Activated naive CD4-positive, alpha-beta T cell treated with anti-CD3 and anti-CD28 coated beads, Interleukin-2, amount 10 ng/mL, durations not matched to agents 7 days and 5 days (primary cell): ENCODE results near the gene OGFOD2.

Experiments
- CTCF ChIA-PET: fragments of 350-600 bp; sonication (Branson Sonifier 250); formaldehyde crosslinking; loops from one replicate; lab custom pipeline; 2021; ENCODE audit warnings: antibody characterized with exemption; lab: Charles Lee
- DNase-seq: peaks from one replicate; pipeline ENCODE4 v3.0.0-alpha.2; 2020
- H3K27ac Mint-ChIP-seq: one replicate; pipeline ENCODE4 v1.8.0; 2021; ENCODE audit warnings: mild to moderate bottlenecking, moderate library complexity, mixed read lengths
- H3K27me3 Mint-ChIP-seq: one replicate; pipeline ENCODE4 v1.8.0; 2021; ENCODE audit warnings: mild to moderate bottlenecking, mixed read lengths
- H3K36me3 Mint-ChIP-seq: one replicate; pipeline ENCODE4 v1.8.0; 2021; ENCODE audit warnings: mixed read lengths
- H3K4me1 Mint-ChIP-seq: one replicate; pipeline ENCODE4 v1.8.0; 2021; ENCODE audit warnings: mixed read lengths
- H3K4me3 Mint-ChIP-seq: one replicate; pipeline ENCODE4 v1.8.0; 2021; ENCODE audit warnings: mild to moderate bottlenecking, moderate library complexity, mixed read lengths
- H3K9me3 Mint-ChIP-seq: one replicate; pipeline ENCODE4 v1.8.0; 2021; ENCODE audit warnings: mixed read lengths

OGFOD2 gene

DNA sequence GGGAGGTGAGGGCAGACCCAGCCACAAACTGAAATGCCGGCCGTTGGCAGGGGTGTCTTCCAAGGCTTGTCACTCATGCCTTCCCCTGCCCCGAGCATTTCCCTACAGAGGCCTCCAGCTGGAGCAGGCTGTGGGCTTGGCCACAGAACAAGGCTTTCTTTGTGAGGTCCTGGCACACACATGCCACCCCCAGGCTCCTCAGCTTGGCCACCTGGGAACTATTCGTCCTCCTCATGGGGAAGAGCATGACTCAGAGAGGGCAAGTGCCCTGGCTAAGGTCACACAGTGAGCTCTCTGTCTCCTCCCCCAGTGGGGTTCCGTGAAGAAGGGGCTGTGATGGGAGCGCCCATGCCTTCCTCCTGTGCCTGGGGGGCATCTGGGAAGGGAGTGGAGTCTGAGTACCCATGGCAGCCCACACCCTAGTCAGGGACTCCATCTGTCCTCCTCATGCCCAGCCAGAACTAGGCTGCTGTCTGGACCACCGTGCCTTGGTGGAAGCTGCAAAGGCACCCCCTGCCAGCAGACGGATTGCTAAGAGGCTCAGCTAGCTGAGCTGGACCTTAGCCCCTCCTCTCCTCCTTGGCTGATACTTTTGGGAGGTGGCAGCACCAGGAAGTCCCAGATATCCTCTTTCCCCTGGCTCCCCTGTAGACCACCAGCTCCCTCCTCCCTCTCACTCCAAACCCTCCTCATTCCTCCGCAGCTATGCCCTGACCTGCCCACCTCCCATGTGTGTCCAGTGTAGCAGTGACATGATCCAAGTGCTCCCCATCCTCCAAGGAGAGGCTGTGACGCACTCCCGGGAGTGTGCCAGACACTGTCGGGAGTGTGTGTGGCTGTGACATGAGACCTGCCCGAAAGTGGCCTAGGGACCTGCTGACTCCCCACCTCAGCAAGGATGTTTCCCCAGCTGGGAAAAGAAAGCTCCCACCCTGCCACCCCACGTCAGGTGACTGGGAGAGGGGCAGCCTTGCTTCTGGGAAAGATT, 30.1 kb upstream of the OGFOD2 start:
- no peak for DNase-seq
- Mint-ChIP-seq H3K4me3 (no peak overlapping the region), H3K27me3 (peaks cover 7% of the 10 kb centered on the region), H3K4me1 (peaks cover 42% of the 10 kb centered on the region), H3K27ac (no peak overlapping the region), H3K9me3 (no peaks in the 10 kb centered on the region), H3K36me3 (peaks cover 3% of the 10 kb centered on the region)
- CTCF ChIA-PET, result interaction anchor here (0.6 to 2.3 kb wide), 5 partner anchors 8 to 151 kb away, joined by 3 to 5 read pairs (median 5); no protein-coding TSS in a partner anchor

DNA sequence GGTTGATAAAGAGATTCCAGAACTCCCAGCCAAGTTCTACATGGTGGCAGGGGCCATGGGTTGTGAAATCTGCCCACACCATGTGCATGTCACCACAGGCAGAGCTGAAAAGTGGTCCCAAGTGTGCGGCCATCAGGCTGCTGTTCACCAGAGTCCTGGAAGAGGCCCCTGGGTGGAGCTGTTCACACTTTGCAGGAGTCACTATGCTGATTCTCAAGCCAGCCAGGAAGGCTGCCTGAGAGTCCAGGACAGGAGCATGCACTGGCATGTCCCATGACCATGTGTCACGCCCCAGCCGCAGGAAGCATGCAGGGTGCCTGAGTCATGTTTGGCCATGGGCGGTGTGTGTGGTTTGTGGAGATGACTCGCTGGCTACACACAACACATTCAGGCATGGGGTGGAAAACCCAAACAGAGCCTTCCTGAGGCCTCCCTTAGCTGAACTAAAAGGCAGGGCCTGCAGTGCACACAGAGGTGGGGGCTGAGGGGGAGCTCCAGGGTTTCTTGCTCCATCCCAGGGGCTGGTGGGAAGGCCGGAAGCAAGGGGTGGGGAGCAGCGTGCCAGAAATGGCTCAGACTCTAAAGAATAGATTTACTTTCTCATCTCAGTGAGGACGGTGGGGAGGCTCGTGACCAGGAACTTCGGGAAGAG, 28.2 kb upstream of the OGFOD2 start:
- H3K36me3 Mint-ChIP-seq, result peaks cover 3% of the 10 kb centered on the region
- peaks cover 42% of the 10 kb centered on the region for H3K4me1 Mint-ChIP-seq
- peak; percentile 83 for DNase-seq
- CTCF ChIA-PET, result interaction anchor here (0.6 to 2.3 kb wide), 11 partner anchors 47 to 640 kb away, joined by 3 to 12 read pairs (median 4); no protein-coding TSS in a partner anchor
- peak overlapping the region; percentile 70 for H3K27ac Mint-ChIP-seq
- no peak overlapping the region for H3K4me3 Mint-ChIP-seq
- no peaks in the 10 kb centered on the region for H3K9me3 Mint-ChIP-seq
- H3K27me3 Mint-ChIP-seq, result peaks cover 7% of the 10 kb centered on the region

DNA sequence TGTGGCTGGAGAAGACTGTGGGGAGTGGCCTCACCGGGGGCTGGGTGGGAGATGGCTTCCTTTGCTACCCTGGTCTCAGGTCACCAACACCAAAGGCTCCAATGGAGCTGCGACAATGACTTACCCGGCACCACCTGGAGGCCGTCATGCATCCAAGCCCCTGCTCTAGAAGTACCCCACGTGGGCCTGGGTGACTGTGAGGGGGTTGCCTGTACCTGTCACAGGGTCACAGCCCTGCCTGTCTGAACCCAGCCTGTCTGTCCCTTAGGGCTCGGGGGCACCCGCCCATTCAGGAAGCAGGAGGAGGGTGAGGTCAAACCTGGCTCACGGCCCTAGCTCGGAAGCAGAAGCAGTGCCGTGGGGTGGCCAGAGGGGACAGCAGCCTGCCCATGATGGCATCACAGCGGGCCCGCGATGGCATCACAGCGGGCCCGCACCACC, 27.7 kb upstream of the OGFOD2 start:
- CTCF ChIA-PET, result interaction anchor here (0.6 to 2.3 kb wide), 9 partner anchors 47 to 640 kb away, joined by 3 to 12 read pairs (median 3); no protein-coding TSS in a partner anchor
- H3K36me3 Mint-ChIP-seq, result peaks cover 3% of the 10 kb centered on the region
- no peaks in the 10 kb centered on the region for H3K9me3 Mint-ChIP-seq
- H3K4me3 Mint-ChIP-seq, result no peak overlapping the region
- DNase-seq, result no peak
- peaks cover 42% of the 10 kb centered on the region for H3K4me1 Mint-ChIP-seq
- peaks cover 7% of the 10 kb centered on the region for H3K27me3 Mint-ChIP-seq
- H3K27ac Mint-ChIP-seq, result peak overlapping the region; percentile 70

DNA sequence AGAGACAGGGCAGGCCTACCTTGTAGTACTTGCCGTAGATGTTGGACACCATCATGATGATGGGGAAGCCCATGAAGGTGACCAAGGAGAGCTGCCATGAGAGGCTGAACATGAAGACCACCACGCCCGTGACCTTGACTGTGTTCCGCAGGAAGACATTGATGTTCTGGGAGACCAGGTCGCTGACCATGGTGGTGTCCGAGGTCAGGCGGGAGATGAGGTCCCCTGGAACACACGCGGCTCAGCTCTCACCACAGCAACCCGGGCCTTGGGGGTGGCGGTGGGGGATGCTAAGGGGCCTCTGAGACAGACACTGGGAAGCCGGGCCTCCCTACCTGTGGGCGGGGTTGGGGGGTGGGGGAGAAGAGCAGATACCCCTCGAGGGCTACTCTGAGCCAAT, 26.4 kb upstream of the OGFOD2 start:
- H3K36me3 Mint-ChIP-seq, result peaks cover 3% of the 10 kb centered on the region
- H3K27me3 Mint-ChIP-seq, result peaks cover 7% of the 10 kb centered on the region
- H3K4me1 Mint-ChIP-seq, result peaks cover 32% of the 10 kb centered on the region
- H3K4me3 Mint-ChIP-seq, result no peak overlapping the region
- DNase-seq, result no peak
- CTCF ChIA-PET, result interaction anchor here (0.7 to 9.5 kb wide), 3 partner anchors 68 to 89 kb away, joined by 4 to 106 read pairs (median 4); no protein-coding TSS in a partner anchor
- H3K9me3 Mint-ChIP-seq, result no peaks in the 10 kb centered on the region
- H3K27ac Mint-ChIP-seq, result no peak overlapping the region

DNA sequence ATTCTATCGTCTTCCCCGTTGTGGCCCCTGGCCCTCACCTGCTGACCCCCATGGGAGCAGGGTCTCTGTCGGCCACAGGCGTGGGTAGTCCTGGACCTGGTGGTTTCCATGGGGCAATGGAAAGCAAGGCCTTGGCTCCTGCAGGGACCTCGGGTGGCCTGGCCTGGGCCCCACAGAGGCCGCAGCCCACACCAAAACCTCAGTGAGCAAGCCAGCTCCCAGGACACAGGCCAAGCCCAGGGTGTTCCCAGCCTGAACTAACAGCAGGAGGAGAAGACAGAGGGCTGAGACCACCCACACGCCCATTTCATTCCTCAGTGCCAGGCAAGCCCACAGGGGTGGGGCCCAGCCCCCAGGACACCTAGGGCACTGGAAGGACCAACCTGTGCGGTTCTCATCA, 25.6 kb upstream of the OGFOD2 start:
- Mint-ChIP-seq H3K27ac (no peak overlapping the region), H3K27me3 (peaks cover 7% of the 10 kb centered on the region), H3K4me1 (peaks cover 30% of the 10 kb centered on the region), H3K4me3 (no peak overlapping the region), H3K36me3 (peaks cover 3% of the 10 kb centered on the region), H3K9me3 (no peaks in the 10 kb centered on the region)
- CTCF ChIA-PET, result interaction anchor here (1.6 to 9.5 kb wide), 3 partner anchors 77 to 155 kb away, joined by 4 to 106 read pairs (median 49); no protein-coding TSS in a partner anchor
- DNase-seq, result no peak

DNA sequence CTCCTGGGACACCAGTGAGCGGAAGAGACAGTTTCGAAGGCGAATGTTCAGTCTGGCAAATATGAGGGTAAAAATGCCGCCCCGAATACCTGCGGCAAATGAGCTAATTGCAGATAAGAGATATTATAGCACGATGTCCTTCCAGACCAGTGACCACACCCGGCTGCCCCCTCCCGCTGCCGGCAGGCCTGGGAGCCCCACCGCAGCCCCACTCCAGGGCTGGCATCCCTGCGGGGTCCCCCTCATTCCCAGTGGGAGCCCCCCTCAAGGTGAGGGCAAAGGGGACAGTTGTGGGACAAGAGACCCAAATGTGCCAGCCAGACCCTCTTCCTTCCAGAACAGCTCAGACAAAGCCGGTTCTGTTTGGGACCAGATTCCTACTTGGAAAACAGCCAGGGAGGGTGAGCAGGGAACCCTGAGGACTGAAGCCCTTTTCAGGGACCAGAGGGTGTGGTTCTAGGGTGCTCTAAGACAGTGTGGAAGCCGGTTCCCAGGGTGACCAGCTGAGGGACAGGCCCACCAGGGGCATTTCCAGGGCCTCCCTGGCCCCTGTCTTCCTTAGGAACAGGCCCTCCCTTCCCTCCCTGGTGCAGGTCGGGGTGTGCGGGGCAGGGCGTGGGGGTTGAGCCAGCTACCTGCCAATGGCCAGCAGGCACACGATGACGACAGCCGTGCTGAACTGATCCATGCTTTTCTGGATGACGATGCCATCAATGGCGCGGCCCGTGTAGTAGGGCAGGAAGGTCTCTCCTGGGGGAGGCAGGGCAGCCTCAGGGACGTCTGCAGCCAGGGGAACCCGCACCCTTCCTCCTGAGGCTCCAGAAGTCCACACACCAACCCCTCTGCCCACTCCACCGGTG, 25.0 kb upstream of the OGFOD2 start:
- H3K27me3 Mint-ChIP-seq, result peaks cover 7% of the 10 kb centered on the region
- H3K36me3 Mint-ChIP-seq, result peaks cover 3% of the 10 kb centered on the region
- no peak overlapping the region for H3K4me3 Mint-ChIP-seq
- H3K4me1 Mint-ChIP-seq, result peaks cover 30% of the 10 kb centered on the region
- CTCF ChIA-PET, result interaction anchor here (0.6 to 9.5 kb wide), 4 partner anchors 9 to 156 kb away, joined by 4 to 106 read pairs (median 26); no protein-coding TSS in a partner anchor
- no peak overlapping the region for H3K27ac Mint-ChIP-seq
- DNase-seq, result no peak
- H3K9me3 Mint-ChIP-seq, result no peaks in the 10 kb centered on the region

DNA sequence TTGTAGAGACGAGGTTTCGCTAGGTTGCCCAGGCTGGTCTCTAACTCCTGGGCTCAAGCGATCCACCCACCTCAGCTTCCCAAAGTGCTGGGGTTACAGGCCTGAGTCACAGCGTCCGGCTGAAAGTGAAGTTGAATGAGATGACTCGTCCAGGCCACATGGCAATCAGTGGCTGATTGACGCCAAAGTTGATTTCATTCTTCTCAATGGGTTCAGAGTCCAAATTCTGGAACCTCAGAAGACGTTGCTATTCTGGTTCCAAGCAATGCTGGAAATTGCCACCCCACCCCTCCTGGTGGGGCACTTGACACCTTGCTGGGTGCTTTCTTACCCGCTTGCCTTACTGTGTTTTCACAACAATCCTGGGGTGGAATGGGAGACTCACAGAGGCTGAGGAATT, 23.6 kb upstream of the OGFOD2 start:
- Mint-ChIP-seq H3K9me3 (no peaks in the 10 kb centered on the region), H3K36me3 (peaks cover 3% of the 10 kb centered on the region), H3K27ac (peak overlapping the region; percentile 5), H3K27me3 (no peaks in the 10 kb centered on the region), H3K4me3 (no peak overlapping the region), H3K4me1 (peaks cover 21% of the 10 kb centered on the region)
- CTCF ChIA-PET, result interaction anchor here (1.3 to 9.5 kb wide), 5 partner anchors 70 to 157 kb away, joined by 3 to 106 read pairs (median 35); no protein-coding TSS in a partner anchor
- DNase-seq, result no peak

DNA sequence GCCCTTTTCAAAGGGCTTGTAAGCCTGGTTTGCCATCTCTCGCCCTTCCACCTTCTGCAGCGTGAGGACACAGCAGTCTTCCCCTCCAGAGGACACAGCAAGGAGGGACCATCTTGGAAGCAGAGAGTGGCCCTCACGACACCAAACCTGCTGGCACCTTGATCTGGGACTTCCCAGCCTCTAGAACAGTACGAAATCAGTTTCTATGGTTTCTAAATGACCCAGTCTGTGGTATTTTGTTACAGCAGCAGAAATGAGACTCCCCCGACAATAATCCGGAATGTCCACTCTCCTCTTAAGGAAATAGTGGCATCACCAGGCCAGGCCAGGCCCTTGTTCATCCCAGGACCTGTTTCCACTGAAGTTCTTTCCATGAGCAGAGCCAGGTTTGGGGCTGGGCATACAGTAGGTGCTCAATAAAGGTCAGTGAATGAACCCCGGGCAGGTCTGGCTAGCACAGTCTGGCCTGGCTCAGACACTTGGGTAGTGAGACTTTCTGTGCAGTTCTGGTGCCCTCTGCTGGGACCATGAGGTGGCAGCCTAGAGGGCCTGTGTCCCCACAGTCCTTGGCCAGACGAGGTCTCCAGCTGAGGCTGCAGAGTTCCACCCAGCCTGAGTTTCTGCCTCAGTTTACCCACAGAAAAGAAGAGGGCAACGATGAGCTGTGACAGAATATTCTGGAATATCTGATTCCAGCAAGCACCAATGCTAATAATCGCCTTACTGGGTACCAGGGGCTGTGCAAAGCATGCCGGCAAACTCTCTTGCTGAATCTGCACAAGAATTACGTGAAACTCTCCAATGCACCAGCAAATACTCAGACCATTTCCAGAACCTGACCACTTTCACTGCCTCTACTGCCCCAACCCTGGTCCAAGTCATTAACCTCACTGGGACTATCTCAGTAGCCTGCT, 22.8 kb upstream of the OGFOD2 start:
- H3K27me3 Mint-ChIP-seq, result no peaks in the 10 kb centered on the region
- no peak overlapping the region for H3K4me3 Mint-ChIP-seq
- CTCF ChIA-PET, result interaction anchor here (0.6 to 9.5 kb wide), 19 partner anchors 10 to 337 kb away, joined by 3 to 106 read pairs (median 3); partner anchors contain the start of gene ABCB9
- no peak overlapping the region for H3K27ac Mint-ChIP-seq
- peaks cover 13% of the 10 kb centered on the region for H3K4me1 Mint-ChIP-seq
- no peaks in the 10 kb centered on the region for H3K9me3 Mint-ChIP-seq
- DNase-seq, result peak; percentile 85
- peaks cover 3% of the 10 kb centered on the region for H3K36me3 Mint-ChIP-seq

DNA sequence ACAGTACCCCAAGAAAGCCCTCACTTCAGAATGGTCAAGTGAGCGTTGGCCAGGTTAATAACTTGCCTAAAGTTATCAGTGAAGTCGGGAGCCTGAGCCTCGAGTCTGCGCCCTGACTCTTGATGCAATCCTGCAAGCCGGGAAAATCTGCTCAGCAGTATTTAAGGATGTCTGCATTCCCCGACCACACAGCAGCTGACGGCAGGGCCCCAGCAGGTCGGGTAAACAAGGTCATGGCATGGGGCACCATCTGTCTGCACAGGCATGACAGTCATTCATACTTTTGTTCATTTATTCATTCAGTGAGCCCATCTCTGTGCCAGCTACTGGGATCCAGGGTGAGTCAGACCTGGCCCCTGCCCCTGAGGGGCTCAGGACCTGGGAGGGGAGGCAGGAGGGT, 19.9 kb upstream of the OGFOD2 start:
- Mint-ChIP-seq H3K27me3 (no peaks in the 10 kb centered on the region), H3K36me3 (no peaks in the 10 kb centered on the region), H3K4me3 (no peak overlapping the region), H3K4me1 (no peaks in the 10 kb centered on the region), H3K9me3 (no peaks in the 10 kb centered on the region), H3K27ac (no peak overlapping the region)
- no peak for DNase-seq
- CTCF ChIA-PET, result interaction anchor here (1.0 to 9.5 kb wide), 7 partner anchors 74 to 161 kb away, joined by 3 to 106 read pairs (median 21); no protein-coding TSS in a partner anchor

DNA sequence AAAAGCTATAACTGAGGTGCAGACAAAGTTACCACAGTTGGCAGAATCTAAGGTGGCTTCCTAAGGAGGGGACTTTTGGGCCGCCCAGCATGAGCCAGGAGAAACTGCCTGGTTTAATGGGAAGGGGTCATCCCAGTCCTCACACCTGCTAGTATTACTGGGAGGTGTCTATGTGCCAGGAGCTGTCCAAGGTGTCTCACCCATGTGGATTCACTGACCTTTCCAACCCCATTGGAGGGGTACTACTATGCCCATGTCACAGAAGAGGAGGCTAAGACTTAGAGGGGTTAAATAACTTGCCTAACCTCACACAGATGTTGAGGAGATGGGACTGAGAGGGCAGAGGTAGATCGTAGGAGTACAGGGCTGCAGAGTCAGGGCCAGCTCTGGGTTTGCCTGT, 19.0 kb upstream of the OGFOD2 start:
- H3K4me3 Mint-ChIP-seq, result no peak overlapping the region
- no peak for DNase-seq
- CTCF ChIA-PET, result interaction anchor here (1.8 to 9.5 kb wide), 3 partner anchors 85 to 162 kb away, joined by 8 to 106 read pairs (median 21); no protein-coding TSS in a partner anchor
- no peaks in the 10 kb centered on the region for H3K9me3 Mint-ChIP-seq
- no peaks in the 10 kb centered on the region for H3K27me3 Mint-ChIP-seq
- H3K4me1 Mint-ChIP-seq, result no peaks in the 10 kb centered on the region
- no peaks in the 10 kb centered on the region for H3K36me3 Mint-ChIP-seq
- H3K27ac Mint-ChIP-seq, result no peak overlapping the region

DNA sequence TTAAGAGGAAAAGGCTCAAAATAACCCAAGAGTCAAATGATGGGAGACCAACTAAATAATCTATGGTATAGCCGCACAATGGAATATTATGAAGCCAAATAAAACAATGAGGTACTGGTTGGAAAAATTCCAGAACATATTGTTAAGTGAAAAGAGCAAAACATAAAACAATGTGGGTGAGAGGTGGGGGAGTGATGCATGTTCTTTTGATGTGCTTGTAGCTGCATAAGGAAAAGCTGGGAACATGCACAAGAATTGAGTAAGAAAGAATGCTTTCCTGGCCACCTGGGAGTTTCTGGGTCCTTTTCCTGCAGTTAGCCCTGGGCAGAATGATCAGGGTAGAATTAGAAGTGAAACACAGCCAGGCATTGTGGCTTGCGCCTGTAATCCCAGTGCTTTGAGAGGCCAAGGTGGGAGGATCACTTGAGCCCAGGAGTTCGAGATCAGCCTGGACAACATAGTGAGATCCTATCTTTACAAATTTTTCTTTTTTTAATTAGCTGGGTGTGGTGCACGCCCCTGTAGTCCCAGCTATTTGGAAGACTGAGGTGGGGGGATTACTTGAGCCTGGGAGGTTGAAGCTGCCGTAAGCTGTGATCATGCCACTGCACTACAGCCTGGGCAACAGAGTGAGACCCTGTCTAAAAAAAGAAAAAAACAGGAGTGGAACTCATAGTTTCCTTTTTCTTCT, 16.7 kb upstream of the OGFOD2 start:
- CTCF ChIA-PET, result no interaction called here
- no peak overlapping the region for H3K27ac Mint-ChIP-seq
- no peaks in the 10 kb centered on the region for H3K36me3 Mint-ChIP-seq

More for the DNA sequence above, 16.7 kb upstream of the OGFOD2 start:
- Mint-ChIP-seq H3K4me1 (peaks cover 6% of the 10 kb centered on the region), H3K9me3 (no peaks in the 10 kb centered on the region), H3K4me3 (no peak overlapping the region), H3K27me3 (no peaks in the 10 kb centered on the region)
- DNase-seq, result no peak
